H9 (cell line): ENCODE measurements around the gene ELAVL1. TPM values are rescaled to one million over a fixed set of nuclear protein-coding genes. Genes with fewer than 3 reads are reported as not detected.

Source experiments
- DNase-seq: peaks from one replicate; pipeline ENCODE4 v3.0.0-alpha.2; 2017
- H2AFZ ChIP-seq: one replicate; pipeline ENCODE4 v1.6.1; 2013; ENCODE audit warnings: mild to moderate bottlenecking, low read length, control low read depth, moderate library complexity
- H2AK5ac ChIP-seq: 2 replicates; pipeline ENCODE4 v1.6.1; 2013; ENCODE audit warnings: low read length, control low read depth, mixed read lengths; ENCODE audit not compliant: insufficient read length
- H2BK120ac ChIP-seq: one replicate; pipeline ENCODE4 v1.6.1; 2013; ENCODE audit warnings: low read depth, mild to moderate bottlenecking, low read length, control low read depth, inconsistent platforms; ENCODE audit not compliant: poor library complexity, severe bottlenecking
- H2BK12ac ChIP-seq: 2 replicates; pipeline ENCODE4 v1.6.1; 2013; ENCODE audit warnings: low read length, control low read depth, mixed read lengths, low read depth; ENCODE audit not compliant: insufficient read length
- H2BK15ac ChIP-seq: 2 replicates; pipeline ENCODE4 v1.6.1; 2013; ENCODE audit warnings: low read depth, low read length, control low read depth
- H2BK20ac ChIP-seq: one replicate; pipeline ENCODE4 v1.6.1; 2013; ENCODE audit warnings: low read depth, mild to moderate bottlenecking, low read length, control low read depth, inconsistent platforms; ENCODE audit not compliant: poor library complexity, severe bottlenecking
- H2BK5ac ChIP-seq: 2 replicates; pipeline ENCODE4 v1.6.1; 2013; ENCODE audit warnings: low read length, control low read depth, mixed read lengths; ENCODE audit not compliant: insufficient read length
- H3K14ac ChIP-seq: 2 replicates; pipeline ENCODE4 v1.6.1; 2013; ENCODE audit warnings: low read length, control low read depth; ENCODE audit not compliant: insufficient read depth
- H3K18ac ChIP-seq: 2 replicates; pipeline ENCODE4 v1.6.1; 2013; ENCODE audit warnings: low read depth, mild to moderate bottlenecking, mixed read lengths, low read length, control low read depth; ENCODE audit not compliant: insufficient read length
- H3K23ac ChIP-seq: 2 replicates; pipeline ENCODE4 v1.6.1; 2013; ENCODE audit warnings: low read length, control low read depth, mixed read lengths, low read depth; ENCODE audit not compliant: insufficient read length
- H3K23me2 ChIP-seq: 2 replicates; pipeline ENCODE4 v1.6.1; 2013; ENCODE audit warnings: low read depth, mild to moderate bottlenecking, mixed read lengths, low read length, control low read depth; ENCODE audit not compliant: insufficient read length, poor library complexity, severe bottlenecking
- H3K27ac ChIP-seq: 2 replicates; pipeline ENCODE4 v1.5.1; 2013; ENCODE audit warnings: low read length, control low read depth, mixed read lengths, low read depth; ENCODE audit not compliant: insufficient read length
- H3K27me3 ChIP-seq: 2 replicates; pipeline ENCODE4 v1.6.1; 2013; ENCODE audit warnings: low read length, control low read depth, inconsistent platforms; ENCODE audit not compliant: insufficient read depth
- H3K4ac ChIP-seq: 2 replicates; pipeline ENCODE4 v1.6.1; 2013; ENCODE audit warnings: low read depth, mild to moderate bottlenecking, control low read depth, inconsistent platforms, low read length, moderate library complexity
- H3K4me1 ChIP-seq: 2 replicates; pipeline ENCODE4 v1.6.1; 2013; ENCODE audit warnings: low read length, control low read depth, inconsistent platforms; ENCODE audit not compliant: insufficient read depth
- H3K4me2 ChIP-seq: 2 replicates; pipeline ENCODE4 v1.6.1; 2013; ENCODE audit warnings: low read length, control low read depth, mixed read lengths; ENCODE audit not compliant: insufficient read length, insufficient read depth
- H3K56ac ChIP-seq: 2 replicates; pipeline ENCODE4 v1.6.1; 2013; ENCODE audit warnings: low read depth, mild to moderate bottlenecking, mixed read lengths, low read length, control low read depth; ENCODE audit not compliant: insufficient read length
- H3K79me1 ChIP-seq: 2 replicates; pipeline ENCODE4 v1.6.1; 2013; ENCODE audit warnings: low read depth, mild to moderate bottlenecking, moderate library complexity, low read length, control low read depth, inconsistent platforms; ENCODE audit not compliant: insufficient read depth, poor library complexity, severe bottlenecking
- H3K79me2 ChIP-seq: 2 replicates; pipeline ENCODE4 v1.6.1; 2013; ENCODE audit warnings: low read length, control low read depth, inconsistent platforms; ENCODE audit not compliant: insufficient read depth
- H3K9ac ChIP-seq: 2 replicates; pipeline ENCODE4 v1.6.1; 2013; ENCODE audit warnings: low read length, control low read depth, mixed read lengths; ENCODE audit not compliant: insufficient read length; ENCODE audit errors: extremely low read depth
- H3K9me3 ChIP-seq: one replicate; pipeline ENCODE4 v1.6.1; 2013; ENCODE audit warnings: low read depth, low read length, inconsistent platforms; ENCODE audit not compliant: control insufficient read depth
- H3T11ph ChIP-seq: one replicate; pipeline ENCODE4 v1.6.1; 2013; ENCODE audit warnings: mild to moderate bottlenecking, low read length, control low read depth, inconsistent platforms
- H4K20me1 ChIP-seq: one replicate; pipeline ENCODE4 v1.6.1; 2013; ENCODE audit not compliant: control insufficient read depth, insufficient read length, insufficient read depth
- H4K5ac ChIP-seq: 2 replicates; pipeline ENCODE4 v1.6.1; 2013; ENCODE audit warnings: low read depth, mild to moderate bottlenecking, mixed read lengths, low read length, control low read depth; ENCODE audit not compliant: insufficient read length
- H4K8ac ChIP-seq: replicated peaks from 2 replicates; pipeline ENCODE4 v1.6.1; 2013; ENCODE audit warnings: low read length, control low read depth, mixed read lengths, low read depth; ENCODE audit not compliant: insufficient read length
- H4K91ac ChIP-seq: 2 replicates; pipeline ENCODE4 v1.6.1; 2013; ENCODE audit warnings: low read depth, mild to moderate bottlenecking, moderate library complexity, mixed read lengths, low read length, control low read depth; ENCODE audit not compliant: insufficient read length
- H3K27ac Mint-ChIP-seq, 3 experiments: 2 replicates in 2 of 3; 3 replicates in 1 of 3; pipeline ENCODE4 v1.8.0; 2020 to 2021; ENCODE audit warnings: mixed read lengths in 3 of 3, mild to moderate bottlenecking in 1 of 3, moderate library complexity in 1 of 3
- H3K27me3 Mint-ChIP-seq: 2 replicates; pipeline ENCODE4 v1.8.0; 2021; ENCODE audit warnings: low read depth, mild to moderate bottlenecking, moderate library complexity, mixed read lengths
- H3K36me3 Mint-ChIP-seq, 3 experiments: 2 replicates in 2 of 3; 3 replicates in 1 of 3; pipeline ENCODE4 v1.8.0; 2020 to 2021; ENCODE audit warnings: low read depth in 3 of 3, mixed read lengths in 3 of 3; ENCODE audit not compliant: insufficient read depth in 1 of 3
- H3K4me1 Mint-ChIP-seq, 2 experiments: 2 replicates each; pipeline ENCODE4 v1.8.0; 2020; ENCODE audit warnings: mixed read lengths in 2 of 2
- H3K4me3 Mint-ChIP-seq, 2 experiments: 2 replicates in 1 of 2; 3 replicates in 1 of 2; pipeline ENCODE4 v1.8.0; 2020 to 2021; ENCODE audit warnings: mild to moderate bottlenecking in 2 of 2, mixed read lengths in 2 of 2, moderate library complexity in 1 of 2
- H3K9me3 Mint-ChIP-seq, 2 experiments: 2 replicates in 1 of 2; 3 replicates in 1 of 2; pipeline ENCODE4 v1.8.0; 2020; ENCODE audit warnings: mild to moderate bottlenecking in 2 of 2, mixed read lengths in 2 of 2, moderate library complexity in 1 of 2
- CTCF ChIP-seq: fragments of 200-600 bp; sonication (generic); conservative IDR thresholded peaks from 3 replicates; pipeline ENCODE4 v1.8.0; 2021; ENCODE audit warnings: antibody characterized with exemption, mild to moderate bottlenecking
- WGBS: extraction: QIAGEN DNeasy Blood & Tissue Kit; methylation state at CpG from one replicate; pipeline ENCODE4 v1.1.7; 2013; ENCODE audit warnings: missing lambda C conversion rate, low lambda C conversion rate, mixed read lengths; ENCODE audit not compliant: insufficient read length; ENCODE audit errors: extremely low coverage; 5-methylcytosine and 5-hydroxymethylcytosine counted together
- total RNA-seq: library from RNA; stranded (reverse); gene quantifications from 2 replicates; pipeline ENCODE4 v1.2.1, GENCODE V29; 2021

ELAVL1 gene
- total RNA-seq, 1 experiment from 2014 or later = 149 TPM

DNA sequence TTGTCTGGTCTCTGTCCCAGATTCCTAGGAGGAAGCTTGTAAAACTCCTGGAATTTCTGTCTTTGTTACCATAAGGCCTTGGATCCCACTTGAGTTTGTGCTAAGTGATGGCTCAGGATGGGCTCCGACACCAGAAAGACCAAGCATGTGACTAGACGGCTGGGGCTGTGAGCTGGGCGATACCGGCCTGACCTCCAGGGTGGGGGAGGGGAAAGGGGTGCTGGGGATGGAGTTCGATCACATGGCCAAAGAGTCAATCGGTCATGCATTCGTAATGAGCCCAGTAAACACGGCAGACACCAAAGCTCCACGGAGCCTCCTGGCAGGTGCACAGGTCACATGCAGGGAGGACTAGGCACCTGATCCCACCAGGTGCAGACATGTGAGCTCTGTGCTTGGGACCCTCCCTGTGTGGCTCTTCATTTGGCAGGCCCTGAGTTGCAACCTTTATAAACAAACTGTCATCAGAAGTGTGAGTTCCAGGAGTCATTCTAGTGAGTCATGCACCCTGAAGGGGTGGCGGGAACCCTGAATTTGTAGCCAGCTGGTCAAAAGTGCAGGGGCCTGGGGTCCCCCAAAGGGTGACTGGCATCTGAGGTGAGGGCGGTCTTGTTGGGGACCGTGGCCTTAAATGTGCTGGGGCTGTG is 27.1 kb downstream of the ELAVL1 start:
- no peak overlapping the region for H2BK12ac ChIP-seq
- Mint-ChIP-seq H3K9me3 (no peaks in the 10 kb centered on the region), H3K4me1 (no peaks in the 10 kb centered on the region), H3K36me3 (peaks cover 44 to 84% (median 81%) of the 10 kb centered on the region in 3 experiments), H3K27ac (peak overlapping the region in 1 of 3 experiments; percentile 64; a peak in 3 of 7 replicates), H3K27me3 (no peaks in the 10 kb centered on the region), H3K4me3 (no peak overlapping the region)
- peaks cover 3% of the 10 kb centered on the region for H4K20me1 ChIP-seq
- no peak overlapping the region for H2BK120ac ChIP-seq
- H3K56ac ChIP-seq = no peak overlapping the region
- no peaks in the 10 kb centered on the region for H3K4me1 ChIP-seq
- no peak overlapping the region for H3K14ac ChIP-seq
- H3K27ac ChIP-seq = no peak overlapping the region
- no peak overlapping the region for H3K23ac ChIP-seq
- no peak overlapping the region for H3K18ac ChIP-seq
- H2BK15ac ChIP-seq = no peak overlapping the region
- no peak overlapping the region for H2BK5ac ChIP-seq
- no peak overlapping the region for H2AK5ac ChIP-seq
- H3K4ac ChIP-seq = no peak overlapping the region
- H3K27me3 ChIP-seq = no peaks in the 10 kb centered on the region
- H4K91ac ChIP-seq = no peak overlapping the region
- no peaks in the 10 kb centered on the region for H3K79me2 ChIP-seq
- no peak overlapping the region for H4K8ac ChIP-seq
- no peak overlapping the region for H3K4me2 ChIP-seq
- WGBS = no CpG with 5 or more reads among the region's 12 CpGs
- H2BK20ac ChIP-seq = no peak overlapping the region
- H3K79me1 ChIP-seq = no peaks in the 10 kb centered on the region
- H3K23me2 ChIP-seq = no peaks in the 10 kb centered on the region
- H3T11ph ChIP-seq = no peak overlapping the region
- H4K5ac ChIP-seq = no peak overlapping the region
- no peaks in the 10 kb centered on the region for H3K9me3 ChIP-seq
- DNase-seq = no peak
- no peak overlapping the region for H3K9ac ChIP-seq
- no peak for TF ChIP-seq CTCF
- no peak overlapping the region for H2AFZ ChIP-seq
